ENCODE results near the gene QRICH2. TPM values are rescaled to one million over a fixed set of nuclear protein-coding genes. Genes with fewer than 3 reads are reported as not detected.
"Not testable (repeated sequence)": the region's sequence is repeated elsewhere in the genome, so short reads cannot be mapped to it uniquely, and the experiment has no call there.

Gene QRICH2
- total RNA-seq, 1 donor from 2014 or later = 3.4 TPM

DNA sequence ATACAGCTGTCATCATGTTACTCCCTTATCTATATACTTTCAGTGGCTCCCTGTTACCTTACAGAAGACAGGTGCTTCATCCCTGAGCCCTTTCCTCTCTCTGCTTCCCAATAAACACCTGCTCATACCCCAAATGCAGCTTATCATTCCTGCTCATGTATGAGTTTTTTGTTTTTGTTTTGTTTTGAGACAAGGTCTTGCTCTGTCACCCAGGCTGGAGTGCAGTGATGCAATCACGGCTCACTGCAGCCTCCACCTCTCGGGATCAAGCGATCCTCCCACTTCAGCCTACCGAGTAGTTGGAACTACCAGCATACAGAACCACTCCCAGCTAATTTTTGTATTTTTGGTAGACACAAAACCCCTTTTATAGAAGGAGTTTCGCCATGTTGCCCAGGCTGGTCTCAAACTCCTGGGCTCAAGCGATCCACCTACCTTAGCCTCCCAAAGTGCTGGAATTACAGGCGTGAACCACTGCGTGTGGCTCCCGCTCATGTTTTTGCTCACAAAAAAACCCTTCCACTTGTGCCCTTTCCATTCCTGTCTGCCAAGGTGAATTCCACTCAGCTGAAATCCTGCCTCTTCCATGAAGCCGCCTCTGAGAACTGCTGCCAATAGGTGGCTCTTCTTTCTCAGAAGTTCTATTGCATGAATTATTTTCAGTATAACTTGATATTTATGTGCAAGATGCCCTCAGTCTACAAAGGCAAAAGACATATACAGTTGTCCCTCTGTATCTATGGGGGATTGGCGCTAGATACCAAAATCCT lies 59.9 kb downstream of the QRICH2 start:
- Histone ChIP-seq H3K27me3 (no peaks in the 10 kb centered on the region), H3K36me3 (no peaks in the 10 kb centered on the region), H3K4me3 (no peak overlapping the region), H3K27ac (no peak overlapping the region), H3K9me3 (no peaks in the 10 kb centered on the region), H3K4me1 (peaks cover 30% of the 10 kb centered on the region)
- intact Hi-C loops (cut with DNase I) = no loop called here
- no peak for ATAC-seq
- no peak for DNase-seq
- TF ChIP-seq, protein P1, sequence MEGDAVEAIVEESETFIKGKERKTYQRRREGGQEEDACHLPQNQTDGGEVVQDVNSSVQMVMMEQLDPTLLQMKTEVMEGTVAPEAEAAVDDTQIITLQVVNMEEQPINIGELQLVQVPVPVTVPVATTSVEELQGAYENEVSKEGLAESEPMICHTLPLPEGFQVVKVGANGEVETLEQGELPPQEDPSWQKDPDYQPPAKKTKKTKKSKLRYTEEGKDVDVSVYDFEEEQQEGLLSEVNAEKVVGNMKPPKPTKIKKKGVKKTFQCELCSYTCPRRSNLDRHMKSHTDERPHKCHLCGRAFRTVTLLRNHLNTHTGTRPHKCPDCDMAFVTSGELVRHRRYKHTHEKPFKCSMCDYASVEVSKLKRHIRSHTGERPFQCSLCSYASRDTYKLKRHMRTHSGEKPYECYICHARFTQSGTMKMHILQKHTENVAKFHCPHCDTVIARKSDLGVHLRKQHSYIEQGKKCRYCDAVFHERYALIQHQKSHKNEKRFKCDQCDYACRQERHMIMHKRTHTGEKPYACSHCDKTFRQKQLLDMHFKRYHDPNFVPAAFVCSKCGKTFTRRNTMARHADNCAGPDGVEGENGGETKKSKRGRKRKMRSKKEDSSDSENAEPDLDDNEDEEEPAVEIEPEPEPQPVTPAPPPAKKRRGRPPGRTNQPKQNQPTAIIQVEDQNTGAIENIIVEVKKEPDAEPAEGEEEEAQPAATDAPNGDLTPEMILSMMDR (IDR thresholded peaks at IDR 0.05) = no peak

- Histone ChIP-seq H3K9me3 (no peaks in the 10 kb centered on the region), H3K4me3 (no peak overlapping the region), H3K27me3 (no peaks in the 10 kb centered on the region), H3K4me1 (peaks cover 21% of the 10 kb centered on the region), H3K27ac (no peak overlapping the region), H3K36me3 (no peaks in the 10 kb centered on the region)
- intact Hi-C loops (cut with DNase I) = no loop called here
- no peak for ATAC-seq
- no peak for DNase-seq
- TF ChIP-seq, protein P1 (IDR thresholded peaks at IDR 0.05) = no peak
Measured at GRCh38 chr17:76247304-76247703, 60.8 kb downstream of the QRICH2 start.

DNA sequence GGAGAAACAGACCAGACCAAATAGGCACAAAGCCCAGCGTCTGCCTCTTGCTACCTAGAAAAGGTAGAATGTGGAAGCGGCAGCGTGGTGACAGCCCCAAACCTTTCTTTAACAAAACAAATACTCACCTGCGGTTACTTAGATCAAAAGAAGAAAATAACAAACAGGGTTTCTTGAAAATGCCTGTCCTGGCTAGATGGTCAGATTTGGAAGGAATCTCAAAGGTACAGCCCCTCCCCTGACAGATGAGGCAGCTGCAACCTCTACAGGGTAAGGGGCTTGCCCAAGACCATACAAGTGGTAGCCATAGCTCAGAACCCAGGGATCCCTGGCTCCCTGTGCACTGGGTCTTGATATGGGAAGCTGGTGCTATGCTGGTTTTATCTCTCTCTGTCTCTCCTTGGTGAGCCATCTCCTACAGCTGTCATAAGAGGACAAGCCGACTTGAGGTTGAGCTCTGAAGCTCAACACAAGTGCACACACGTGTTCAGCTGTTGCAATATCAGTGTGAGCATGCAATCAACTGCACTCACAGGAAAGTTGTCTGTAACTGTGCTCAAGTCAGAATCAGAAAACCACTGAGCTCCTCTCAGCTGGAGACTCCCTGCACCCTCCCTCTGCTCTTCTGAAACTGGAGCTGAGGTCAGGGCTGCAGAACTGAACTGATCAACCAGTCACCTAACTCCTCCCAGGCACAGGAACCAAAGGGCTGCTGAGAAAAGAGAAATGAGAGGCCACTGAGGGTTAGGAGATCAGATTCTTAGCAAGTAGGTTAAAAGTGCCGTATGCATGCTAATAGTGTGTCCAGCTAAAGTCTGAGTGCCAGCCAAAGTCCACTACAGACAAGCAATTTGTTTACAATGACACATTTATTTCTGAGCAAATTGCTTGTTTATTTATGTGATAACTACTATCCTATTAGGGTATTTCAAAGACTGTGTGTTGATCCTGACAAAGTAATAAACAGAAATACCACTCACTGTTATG lies 61.7 kb downstream of the QRICH2 start:
- Histone ChIP-seq H3K27ac (no peak overlapping the region), H3K27me3 (no peaks in the 10 kb centered on the region), H3K4me1 (peaks cover 14% of the 10 kb centered on the region), H3K36me3 (no peaks in the 10 kb centered on the region), H3K9me3 (no peaks in the 10 kb centered on the region), H3K4me3 (no peak overlapping the region)
- TF ChIP-seq, protein P1 (IDR thresholded peaks at IDR 0.05) = no peak
- peak; percentile 95 for ATAC-seq
- intact Hi-C loops (cut with DNase I) = no loop called here
- DNase-seq = no peak

DNA sequence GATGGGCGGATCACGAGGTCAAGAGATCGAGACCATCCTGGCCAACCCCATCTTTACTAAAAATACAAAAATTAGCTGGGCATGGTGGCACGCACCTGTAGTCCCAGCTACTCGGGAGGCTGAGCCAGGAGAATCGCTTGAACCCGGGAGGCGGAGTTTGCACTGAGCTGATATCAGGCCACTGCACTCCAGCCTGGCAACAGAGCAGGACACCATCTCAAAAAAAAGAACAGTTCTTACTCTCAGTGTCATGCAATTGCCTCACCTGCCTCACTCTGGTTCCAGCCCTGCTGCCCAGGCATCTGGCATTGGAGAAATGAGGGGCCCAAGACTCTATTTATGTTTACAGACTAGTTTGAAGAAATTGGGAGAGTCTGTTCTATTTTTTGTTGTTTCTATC lies 63.4 kb downstream of the QRICH2 start:
- DNase-seq; H3K36me3 ChIP-seq; H3K9me3 ChIP-seq; H3K4me3 ChIP-seq; H3K27me3 ChIP-seq; intact Hi-C loops (cut with DNase I); H3K27ac ChIP-seq; ATAC-seq: not testable (repeated sequence)
- H3K4me1 ChIP-seq = peaks cover 20% of the 10 kb centered on the region

- TF ChIP-seq, protein P1 (IDR thresholded peaks at IDR 0.05) = no peak
- H3K27ac ChIP-seq = no peak overlapping the region
- intact Hi-C loops (cut with DNase I) = no loop called here
- no peaks in the 10 kb centered on the region for H3K36me3 ChIP-seq
- no peaks in the 10 kb centered on the region for H3K9me3 ChIP-seq
- no peak for ATAC-seq
- peaks cover 24% of the 10 kb centered on the region for H3K4me1 ChIP-seq
- H3K4me3 ChIP-seq = no peak overlapping the region
- no peaks in the 10 kb centered on the region for H3K27me3 ChIP-seq
- DNase-seq = no peak
Measured at GRCh38 chr17:76243826-76244679, 64.0 kb downstream of the QRICH2 start.

All from upper lobe of right lung (tissue), 1 donor.